K562 (cell line): ENCODE data around the gene IGSF9. TPM values are rescaled to one million over a fixed set of nuclear protein-coding genes. Genes with fewer than 3 reads are reported as not detected.

Experiments used
- ATAC-seq: fragments of 200-7000 bp; cut with Tn5 transposase; 3 replicates; pipeline ENCODE4 v1.9.1; 2020; ENCODE audit warnings: moderate library complexity
- BruUV-seq: library from RNA; stranded (reverse); fragments of 400-500 nt; replicated peaks from 2 replicates; lab custom pipeline; 2021; lab: Mats Ljungman, UMichigan
- CTCF ChIA-PET: fragments of 300-600 bp; formaldehyde crosslinking; extraction: SDS; loops from one replicate; lab custom pipeline; 2021; ENCODE audit warnings: low intra/inter-chr PET ratio; lab: Yijun Ruan, JAX
- POLR2A ChIA-PET: fragments of 300-600, 350-650 bp; sonication (Branson Sonifier 250); formaldehyde crosslinking; extraction: SDS; loops from one replicate; lab custom pipeline; 2021; ENCODE audit warnings: antibody characterized with exemption, inconsistent platforms; lab: Yijun Ruan, JAX
- DNase-seq, 4 experiments: peaks; one replicate each; pipeline versions ENCODE4 v3.0.0 to v3.0.0-alpha.2; 2011 to 2018; ENCODE audit warnings: low spot score in 3 of 4, mixed read lengths in 3 of 4; ENCODE audit errors: extremely low read depth in 1 of 4
- FAIRE-seq: peaks from 2 replicates; lab custom pipeline; 2011; peaks lifted over from hg19 to GRCh38; lab: Jason Lieb, UNC
- H2AFZ ChIP-seq: 2 replicates; pipeline ENCODE4 v1.6.0; 2011; ENCODE audit warnings: low read depth, low read length, control low read depth, inconsistent platforms
- H3K27ac ChIP-seq: fragments of 200-600 bp; 3 replicates; pipeline ENCODE4 v1.8.0; 2011; ENCODE audit warnings: low read depth, mild to moderate bottlenecking, control low read depth, inconsistent platforms, low read length, moderate library complexity, mixed read lengths; ENCODE audit errors: extremely low read depth
- H3K27me3 ChIP-seq, 2 experiments: fragments of 300-600 bp in 1 of 2; 2 replicates in 1 of 2; 3 replicates in 1 of 2; pipeline versions ENCODE4 v1.6.0 to v1.8.0; 2011; ENCODE audit warnings: inconsistent platforms in 2 of 2, low read length in 2 of 2, mild to moderate bottlenecking in 1 of 2, mixed read lengths in 1 of 2, moderate library complexity in 1 of 2; ENCODE audit not compliant: control insufficient read depth in 2 of 2, insufficient read depth in 2 of 2
- H3K36me3 ChIP-seq: fragments of 300-600 bp; 3 replicates; pipeline ENCODE4 v1.8.0; 2011; ENCODE audit warnings: mild to moderate bottlenecking, low read length, inconsistent platforms; ENCODE audit not compliant: control insufficient read depth, insufficient read depth
- H3K4me1 ChIP-seq, 2 experiments: fragments of 200-600 bp in 1 of 2; replicated peaks in 1 of 2; 2 replicates in 1 of 2; 3 replicates in 1 of 2; pipeline versions ENCODE4 v1.5.1 to v1.8.0; 2011; ENCODE audit warnings: inconsistent platforms in 2 of 2, low read length in 2 of 2, mild to moderate bottlenecking in 1 of 2, mixed read lengths in 1 of 2, moderate library complexity in 1 of 2; ENCODE audit not compliant: control insufficient read depth in 2 of 2, insufficient read depth in 2 of 2
- H3K4me2 ChIP-seq: 2 replicates; pipeline ENCODE4 v1.6.1; 2011; ENCODE audit warnings: low read length, control low read depth, inconsistent platforms, mixed read lengths; ENCODE audit not compliant: insufficient read depth
- H3K4me3 ChIP-seq: fragments of 200-600 bp; sonication (generic), shearing (Covaris generic); 2 replicates; pipeline ENCODE4 v1.5.1; 2016; ENCODE audit warnings: control low read depth, inconsistent platforms
- H3K79me2 ChIP-seq: fragments of 200-600 bp; 3 replicates; pipeline ENCODE4 v1.8.0; 2011; ENCODE audit warnings: low read length, inconsistent platforms; ENCODE audit not compliant: control insufficient read depth, insufficient read depth
- H3K9ac ChIP-seq, 2 experiments: 2 replicates each; pipeline versions ENCODE4 v1.6.0 to v1.6.1; 2011; ENCODE audit warnings: low read depth in 2 of 2, low read length in 2 of 2, control low read depth in 1 of 2, inconsistent platforms in 1 of 2, mild to moderate bottlenecking in 1 of 2, mixed read lengths in 1 of 2; ENCODE audit not compliant: insufficient read depth in 1 of 2
- H3K9me1 ChIP-seq: one replicate; pipeline ENCODE4 v1.6.0; 2011; ENCODE audit warnings: inconsistent platforms, mild to moderate bottlenecking, low read length, moderate library complexity; ENCODE audit not compliant: control insufficient read depth, insufficient read depth
- H3K9me3 ChIP-seq: replicated peaks from 2 replicates; pipeline ENCODE4 v1.5.1; 2011; ENCODE audit warnings: low read depth, low read length, inconsistent platforms; ENCODE audit not compliant: control insufficient read depth, insufficient read depth
- H4K20me1 ChIP-seq: replicated peaks from 2 replicates; pipeline ENCODE4 v1.6.1; 2011; ENCODE audit warnings: low read length, inconsistent platforms, mixed read lengths; ENCODE audit not compliant: control insufficient read depth, insufficient read depth
- ADNP ChIP-seq: fragments of 200-800 bp; sonication (Bioruptor generic); IDR thresholded peaks from 2 replicates; pipeline ENCODE4 v1.6.1; 2016; ENCODE audit warnings: missing genetic modification characterization, missing compliant biosample characterization
- BCOR ChIP-seq: fragments of 450-650 bp; IDR thresholded peaks from 2 replicates; pipeline ENCODE4 v1.6.1; 2016
- C11orf30 ChIP-seq: fragments of 450-650 bp; IDR thresholded peaks from 2 replicates; pipeline ENCODE4 v1.6.1; 2016; ENCODE audit warnings: low read depth, mild to moderate bottlenecking
- ELF4 ChIP-seq: fragments of 450-650 bp; formaldehyde crosslinking; IDR thresholded peaks from 2 replicates; pipeline ENCODE4 v1.4.0; 2022; ENCODE audit warnings: missing genetic modification characterization
- GTF2F1 ChIP-seq: IDR thresholded peaks from 2 replicates; pipeline ENCODE4 v1.6.1; 2011; ENCODE audit warnings: low read depth, low read length, improper control_type of control experiment
- KDM1A ChIP-seq, 2 experiments: fragments of 450-650 bp; IDR thresholded peaks; 2 replicates each; pipeline ENCODE4 v1.6.1; 2016; ENCODE audit warnings: mild to moderate bottlenecking in 2 of 2
- NFE2 ChIP-seq: IDR thresholded peaks from 2 replicates; pipeline ENCODE4 v1.6.1; 2014; ENCODE audit warnings: antibody characterized with exemption, low read depth
- PHF20 ChIP-seq: fragments of 450-650 bp; IDR thresholded peaks from 2 replicates; pipeline ENCODE4 v1.6.1; 2018; ENCODE audit not compliant: partially characterized antibody
- RBM25 ChIP-seq: fragments of 200-400 bp; formaldehyde crosslinking; IDR thresholded peaks from 2 replicates; pipeline ENCODE4 v1.6.1; 2018; ENCODE audit warnings: low read length, low read depth, moderate library complexity; ENCODE audit not compliant: severe bottlenecking
- RCOR1 ChIP-seq, 2 experiments: IDR thresholded peaks; 2 replicates each; pipeline ENCODE4 v1.6.1; 2012; ENCODE audit warnings: low read depth in 2 of 2, low read length in 2 of 2, borderline replicate concordance in 1 of 2, improper control_type of control experiment in 1 of 2
- YY1 ChIP-seq, 3 experiments: IDR thresholded peaks; 2 replicates each; pipeline ENCODE4 v1.6.1; 2011; ENCODE audit warnings: low read length in 2 of 3, mild to moderate bottlenecking in 2 of 3, moderate library complexity in 2 of 3, borderline replicate concordance in 1 of 3, control low read depth in 1 of 3, low read depth in 1 of 3; ENCODE audit not compliant: insufficient read depth in 3 of 3, insufficient replicate concordance in 2 of 3, control insufficient read depth in 1 of 3, insufficient read length in 1 of 3; ENCODE audit errors: extremely low read depth in 1 of 3
- ZNF282 ChIP-seq: sonication (generic); formaldehyde crosslinking; IDR thresholded peaks from 2 replicates; pipeline ENCODE4 v1.8.1; 2023; ENCODE audit warnings: missing genetic modification reagents
- ZNF316 ChIP-seq: fragments of 450-650 bp; IDR thresholded peaks from 2 replicates; pipeline ENCODE4 v1.6.1; 2016
- ZNF609 ChIP-seq: sonication (generic); formaldehyde crosslinking; IDR thresholded peaks from 2 replicates; pipeline ENCODE4 v1.8.1; 2023; ENCODE audit warnings: missing genetic modification reagents, mild to moderate bottlenecking, borderline replicate concordance
- WGBS: fragments of 100-300 bp; shearing (Covaris generic); methylation state at CpG from one replicate; pipeline ENCODE4 v1.1.6; 2016; ENCODE audit warnings: low coverage, mixed read lengths; ENCODE audit not compliant: insufficient coverage; ENCODE audit errors: missing lambda C conversion rate; 5-methylcytosine and 5-hydroxymethylcytosine counted together
- in situ Hi-C: fragments of 300-500 bp; cut with MboI; formaldehyde crosslinking; loops from 4 replicates; pipeline ENCODE4 v1.15.0; 2018; ENCODE audit warnings: inconsistent platforms, mixed read lengths
- intact Hi-C: fragments of 100-400 bp; cut with micrococcal nuclease; formaldehyde crosslinking; loops from 2 replicates; pipeline ENCODE4 v1.14.2; 2022
- polyA plus RNA-seq, 8 experiments: library from polyadenylated mRNA; depleted of rRNA in 4 of 8; stranded (reverse) in 5 of 8; unstranded in 3 of 8; fragments of >200 nt; fragmentation: Nextera tagmentation in 2 of 8; fragmentation: Illumina TruSeq in 1 of 8; extraction: Ambion mirVana in 2 of 8; extraction: Trizol in 1 of 8; gene quantifications; 2 replicates each; pipeline versions ENCODE4 v1.2.1 to v1.2.3, GENCODE V29; 2011 to 2014; ENCODE audit warnings: inconsistent platforms in 1 of 8, missing spikeins in 1 of 8
- total RNA-seq, 7 experiments: library from RNA; depleted of rRNA in 6 of 7; stranded (reverse); fragments of >200 nt in 6 of 7; fragmentation: Illumina TruSeq in 2 of 7; extraction: Trizol in 2 of 7; gene quantifications; 2 replicates each; pipeline versions ENCODE4 v1.2.1 to v1.2.3, GENCODE V29; 2011 to 2021; ENCODE audit warnings: low replicate concordance in 1 of 7

Gene IGSF9
- total and polyA plus RNA-seq, 9 of the 15 experiments (the other 6 are each of a cell fraction or from before 2014, with no cell fraction given) = 0.03 to 0.29 (median 0.07) TPM; not detected in 1

- no peak for DNase-seq
- Histone ChIP-seq H3K4me1 (peaks cover 16 to 45% of the 10 kb centered on the region in 2 experiments), H3K27me3 (no peaks in the 10 kb centered on the region), H3K27ac (no peak overlapping the region), H3K79me2 (no peaks in the 10 kb centered on the region), H3K4me3 (no peak overlapping the region), H3K4me2 (no peak overlapping the region), H3K9me3 (no peaks in the 10 kb centered on the region), H3K36me3 (no peaks in the 10 kb centered on the region), H3K9me1 (no peaks in the 10 kb centered on the region), H3K9ac (peak overlapping the region in 1 of 2 experiments; percentile 49; a peak in 1 of 4 replicates), H4K20me1 (no peaks in the 10 kb centered on the region), H2AFZ (peak overlapping the region; percentile 26; the same call in 1 of the 2 replicates)
- POLR2A ChIA-PET = interaction anchor here (0.8 kb wide), 1 partner anchor 14 kb away, joined by 3 read pairs; no protein-coding TSS in a partner anchor
- TF ChIP-seq BCOR (peak; percentile 79), C11orf30 (peak; percentile 32; the same call in 1 of the 2 replicates), KDM1A (IDR thresholded peaks at IDR 0.05) (peak in 1 of 2 experiments; percentile 27; a peak in 1 of 4 replicates), ADNP (tag) (no peak), NFE2 (0 out of 2 replicates have a peak, but pooled peaks have one; percentile 11), RCOR1 (IDR thresholded peaks at IDR 0.05; ENCODE audit: borderline replicate concordance in 1 of 2, low read depth in 2 of 2, low read length in 2 of 2) (0 out of 4 replicates have a peak, but pooled peaks of 1 of the 2 experiments have one; percentile 9), PHF20 (no peak), RBM25 (peak; percentile 54), ZNF282 (CRISPR knock-in tag) (no peak), ZNF609 (CRISPR knock-in tag) (no peak), ELF4 (CRISPR knock-in tag) (0 out of 2 replicates have a peak, but pooled peaks have one; percentile 29), YY1 (IDR thresholded peaks at IDR 0.05; ENCODE audit: borderline replicate concordance in 1 of 3, control insufficient read depth in 1 of 3, extremely low read depth in 1 of 3, insufficient read depth in 3 of 3, insufficient read length in 1 of 3, insufficient replicate concordance in 2 of 3, low read depth in 1 of 3, low read length in 2 of 3) (peak in 1 of 3 experiments; percentile 16), GTF2F1 (no peak), ZNF316 (0 out of 2 replicates have a peak, but pooled peaks have one; percentile 5)
- intact Hi-C loops = no loop called here
- CTCF ChIA-PET = no interaction called here
- no peak for ATAC-seq
- BruUV-seq = no TSS peak
- in situ Hi-C loops = no loop called here
- peak; percentile 56 for FAIRE-seq
- WGBS = 39% methylated on average over 9 of the region's 9 CpGs
Measured at GRCh38 chr1:159908031-159908940, 37.1 kb downstream of the IGSF9 start.
